ENCODE data around the gene FN3K.
"Not testable (repeated sequence)": the region's sequence is repeated elsewhere in the genome, so short reads cannot be mapped to it uniquely, and the experiment has no call there.

The FN3K gene

DNA sequence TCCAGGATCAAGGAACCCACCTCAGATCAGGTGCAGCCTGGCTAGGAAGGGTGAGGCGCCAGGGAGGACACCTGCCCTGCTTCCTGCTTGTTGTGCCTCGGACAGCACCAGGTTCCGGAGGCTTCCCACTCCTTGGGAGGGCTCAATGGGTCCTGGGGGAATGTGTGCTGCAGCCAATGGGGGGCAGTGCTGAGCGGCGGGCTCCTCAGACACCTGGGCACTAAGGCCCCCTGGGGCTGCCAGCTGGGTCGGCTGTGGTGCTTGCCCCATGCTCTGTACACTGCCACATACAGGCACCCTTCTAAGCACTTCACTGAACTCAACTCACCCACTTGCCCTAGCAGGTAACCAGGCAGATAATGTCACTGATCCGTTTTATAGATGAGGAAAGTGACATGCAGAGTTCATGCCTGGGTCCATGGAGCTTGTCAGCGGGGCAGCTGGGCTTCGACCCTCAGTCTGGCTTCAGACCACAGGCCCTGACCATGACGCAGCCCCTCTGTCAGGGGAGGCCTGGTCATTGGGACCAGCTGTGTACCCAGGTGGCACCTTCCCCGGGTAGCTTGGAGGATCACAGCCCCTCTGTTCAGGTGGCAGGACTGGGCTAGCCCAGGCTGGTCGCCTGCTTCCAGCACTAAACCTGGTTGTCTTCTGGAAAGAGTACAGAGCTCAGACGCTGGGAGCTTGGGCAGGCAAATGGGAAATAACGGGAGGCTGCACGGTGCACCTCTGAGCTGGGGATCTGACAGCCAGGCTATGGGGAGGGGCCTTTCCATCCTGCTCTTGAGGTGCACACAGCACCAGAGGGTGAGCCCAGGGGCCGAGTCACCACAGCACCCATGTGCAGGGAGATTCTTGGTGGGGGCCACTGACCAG lies 8.2 kb downstream of the FN3K start:
- H3K4me3 ChIP-seq (ENCODE audit: low read length): no peak overlapping the region
- DNase-seq (ENCODE audit: low read depth): no peak
- TF ChIP-seq CTCF (IDR thresholded peaks at IDR 0.05; ENCODE audit: insufficient read depth, low read depth, low read length, missing control alignments): no peak

DNA sequence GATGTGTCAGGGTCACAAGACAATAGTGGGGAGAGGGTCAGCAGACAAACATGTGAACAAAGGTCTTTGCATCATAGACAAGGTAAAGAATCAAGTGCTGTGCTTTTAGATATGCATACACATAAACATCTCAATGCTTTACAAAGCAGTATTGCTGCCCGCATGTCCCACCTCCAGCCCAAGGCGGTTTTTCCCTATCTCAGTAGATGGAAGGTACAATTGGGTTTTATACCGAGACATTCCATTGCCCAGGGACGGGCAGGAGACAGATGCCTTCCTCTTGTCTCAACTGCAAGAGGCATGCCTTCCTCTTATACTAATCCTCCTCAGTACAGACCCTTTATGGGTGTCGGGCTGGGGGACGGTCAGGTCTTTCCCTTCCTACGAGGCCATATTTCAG lies 9.3 kb downstream of the FN3K start:
- not testable (repeated sequence) for H3K4me3 ChIP-seq (ENCODE audit: low read length); DNase-seq (ENCODE audit: low read depth)

GRCh38 chr17:82745524-82745923 lies 10.1 kb downstream of the FN3K start:
- TF ChIP-seq CTCF (IDR thresholded peaks at IDR 0.05; ENCODE audit: insufficient read depth, low read depth, low read length, missing control alignments): no peak
- no peak overlapping the region for H3K4me3 ChIP-seq (ENCODE audit: low read length)
- no peak for DNase-seq (ENCODE audit: low read depth)

DNA sequence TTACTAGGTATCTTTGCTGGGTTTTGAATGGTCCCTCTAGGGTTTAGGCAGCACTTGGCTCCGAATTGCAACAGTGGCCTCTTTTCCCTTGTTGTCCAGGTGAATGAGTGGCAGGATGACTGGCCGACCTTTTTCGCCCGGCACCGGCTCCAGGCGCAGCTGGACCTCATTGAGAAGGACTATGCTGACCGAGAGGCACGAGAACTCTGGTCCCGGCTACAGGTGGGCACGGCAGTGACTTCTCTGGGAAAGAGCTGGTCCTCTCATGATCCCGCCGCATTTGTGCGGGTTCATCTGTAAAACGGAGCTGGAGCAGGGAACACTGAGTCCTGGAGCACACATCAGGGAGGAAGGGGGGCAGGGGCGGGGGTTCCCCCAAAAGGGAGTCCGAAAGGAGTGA lies 13.3 kb downstream of the FN3K start:
- DNase-seq (ENCODE audit: low read depth): no peak
- H3K4me3 ChIP-seq (ENCODE audit: low read length): no peak overlapping the region
- no peak for TF ChIP-seq CTCF (IDR thresholded peaks at IDR 0.05; ENCODE audit: insufficient read depth, low read depth, low read length, missing control alignments)

GRCh38 chr17:82750241-82750908 lies 15.0 kb downstream of the FN3K start:
- no peak overlapping the region for H3K4me3 ChIP-seq (ENCODE audit: low read length)
- TF ChIP-seq CTCF (IDR thresholded peaks at IDR 0.05; ENCODE audit: insufficient read depth, low read depth, low read length, missing control alignments): no peak
- DNase-seq (ENCODE audit: low read depth): no peak

GRCh38 chr17:82751171-82751570 lies 15.8 kb downstream of the FN3K start:
- peak overlapping the region; percentile 38 for H3K4me3 ChIP-seq (ENCODE audit: low read length)
- DNase-seq (ENCODE audit: low read depth): no peak
- no peak for TF ChIP-seq CTCF (IDR thresholded peaks at IDR 0.05; ENCODE audit: insufficient read depth, low read depth, low read length, missing control alignments)

GRCh38 chr17:82751571-82752370 lies 16.4 kb downstream of the FN3K start, which contains the start of gene TBCD:
Gene TBCD (plus strand): TSS chr17:82752065. CDS start chr17:82752194, 129 bp downstream.
- H3K4me3 ChIP-seq (ENCODE audit: low read length): peak within 1 kb of the TSS; percentile 74
- TF ChIP-seq CTCF (IDR thresholded peaks at IDR 0.05; ENCODE audit: insufficient read depth, low read depth, low read length, missing control alignments): no peak
- peak; percentile 90 for DNase-seq (ENCODE audit: low read depth)

Measured in epithelial cell of esophagus (primary cell).